Muscle of leg (tissue), 11 donors: ENCODE data around the gene FOXQ1. TPM values are rescaled to one million over a fixed set of nuclear protein-coding genes. Genes with fewer than 3 reads are reported as not detected.

Experiments used
- DNase-seq: peaks from one replicate; pipeline ENCODE4 v3.0.0; 2013
- H3K27ac ChIP-seq: one replicate; pipeline ENCODE4 v1.5.1; 2013; ENCODE audit warnings: mild to moderate bottlenecking, low read length, control low read depth
- H3K27me3 ChIP-seq: one replicate; pipeline ENCODE4 v1.6.1; 2013; ENCODE audit warnings: low read length; ENCODE audit not compliant: control insufficient read depth, insufficient read depth
- H3K36me3 ChIP-seq: one replicate; pipeline ENCODE4 v1.6.1; 2013; ENCODE audit warnings: low read length; ENCODE audit not compliant: control insufficient read depth, insufficient read depth
- H3K4me1 ChIP-seq: one replicate; pipeline ENCODE4 v1.6.1; 2013; ENCODE audit warnings: low read length; ENCODE audit not compliant: control insufficient read depth, insufficient read depth
- H3K4me3 ChIP-seq: one replicate; pipeline ENCODE4 v1.5.1; 2013; ENCODE audit warnings: low read length, control low read depth
- H3K9me3 ChIP-seq: replicated peaks from 2 replicates; pipeline ENCODE4 v1.6.1; 2013; ENCODE audit warnings: low read depth, low read length; ENCODE audit not compliant: control insufficient read depth
- WGBS: methylation state at CpG from one replicate; pipeline ENCODE4 v1.1.5; 2013; ENCODE audit warnings: missing lambda C conversion rate; ENCODE audit not compliant: insufficient coverage; 5-methylcytosine and 5-hydroxymethylcytosine counted together
- polyA plus RNA-seq, 8 donors: library from polyadenylated mRNA; unstranded; fragments of 120-200 nt; gene quantifications; one replicate each; pipeline versions ENCODE4 v1.2.1 to v1.2.3, GENCODE V29; 2013; ENCODE audit warnings: inconsistent platforms in 1 of 8, low replicate concordance in 1 of 8; ENCODE audit not compliant: insufficient read length in 8 of 8, insufficient read depth in 1 of 8
- total RNA-seq: library from RNA; stranded (reverse); fragments of 120-200 nt; gene quantifications from one replicate; pipeline ENCODE4 v1.2.4, GENCODE V29; 2013

The FOXQ1 gene
- total and polyA plus RNA-seq, 9 donors = 0.04 to 0.44 (median 0.07) TPM; not detected in 4

DNA sequence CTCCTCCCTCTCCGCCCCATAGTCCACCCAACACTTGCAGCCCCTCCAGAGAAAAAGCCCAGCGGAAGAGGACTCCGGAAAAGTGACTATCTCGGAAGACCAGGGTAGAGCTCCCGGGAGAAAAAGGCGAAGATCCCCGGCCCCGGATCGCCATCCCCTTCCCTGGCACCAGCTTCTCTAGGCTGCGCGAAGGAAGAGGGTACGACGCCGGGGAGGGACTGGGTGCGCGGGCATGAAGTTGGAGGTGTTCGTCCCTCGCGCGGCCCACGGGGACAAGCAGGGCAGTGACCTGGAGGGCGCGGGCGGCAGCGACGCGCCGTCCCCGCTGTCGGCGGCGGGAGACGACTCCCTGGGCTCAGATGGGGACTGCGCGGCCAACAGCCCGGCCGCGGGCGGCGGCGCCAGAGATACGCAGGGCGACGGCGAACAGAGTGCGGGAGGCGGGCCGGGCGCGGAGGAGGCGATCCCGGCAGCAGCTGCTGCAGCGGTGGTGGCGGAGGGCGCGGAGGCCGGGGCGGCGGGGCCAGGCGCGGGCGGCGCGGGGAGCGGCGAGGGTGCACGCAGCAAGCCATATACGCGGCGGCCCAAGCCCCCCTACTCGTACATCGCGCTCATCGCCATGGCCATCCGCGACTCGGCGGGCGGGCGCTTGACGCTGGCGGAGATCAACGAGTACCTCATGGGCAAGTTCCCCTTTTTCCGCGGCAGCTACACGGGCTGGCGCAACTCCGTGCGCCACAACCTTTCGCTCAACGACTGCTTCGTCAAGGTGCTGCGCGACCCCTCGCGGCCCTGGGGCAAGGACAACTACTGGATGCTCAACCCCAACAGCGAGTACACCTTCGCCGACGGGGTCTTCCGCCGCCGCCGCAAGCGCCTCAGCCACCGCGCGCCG is 822 bp downstream of the FOXQ1 start:
- Histone ChIP-seq H3K27me3 (peaks cover 74% of the 10 kb centered on the region), H3K4me1 (peaks cover 18% of the 10 kb centered on the region), H3K36me3 (no peaks in the 10 kb centered on the region), H3K27ac (no peak overlapping the region), H3K9me3 (no peaks in the 10 kb centered on the region), H3K4me3 (no peak overlapping the region)
- WGBS = under 1% methylated on average over 108 of the region's 109 CpGs
- peak; percentile 26 for DNase-seq

DNA sequence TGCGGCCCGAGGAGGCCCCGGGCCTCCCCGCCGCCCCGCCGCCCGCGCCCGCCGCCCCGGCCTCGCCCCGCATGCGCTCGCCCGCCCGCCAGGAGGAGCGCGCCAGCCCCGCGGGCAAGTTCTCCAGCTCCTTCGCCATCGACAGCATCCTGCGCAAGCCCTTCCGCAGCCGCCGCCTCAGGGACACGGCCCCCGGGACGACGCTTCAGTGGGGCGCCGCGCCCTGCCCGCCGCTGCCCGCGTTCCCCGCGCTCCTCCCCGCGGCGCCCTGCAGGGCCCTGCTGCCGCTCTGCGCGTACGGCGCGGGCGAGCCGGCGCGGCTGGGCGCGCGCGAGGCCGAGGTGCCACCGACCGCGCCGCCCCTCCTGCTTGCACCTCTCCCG is 1.5 kb downstream of the FOXQ1 start:
- Histone ChIP-seq H3K27ac (no peak overlapping the region), H3K9me3 (no peaks in the 10 kb centered on the region), H3K4me3 (no peak overlapping the region), H3K36me3 (no peaks in the 10 kb centered on the region), H3K4me1 (peaks cover 18% of the 10 kb centered on the region), H3K27me3 (peaks cover 70% of the 10 kb centered on the region)
- WGBS = under 1% methylated on average over 64 of the region's 64 CpGs
- DNase-seq = no peak

DNA sequence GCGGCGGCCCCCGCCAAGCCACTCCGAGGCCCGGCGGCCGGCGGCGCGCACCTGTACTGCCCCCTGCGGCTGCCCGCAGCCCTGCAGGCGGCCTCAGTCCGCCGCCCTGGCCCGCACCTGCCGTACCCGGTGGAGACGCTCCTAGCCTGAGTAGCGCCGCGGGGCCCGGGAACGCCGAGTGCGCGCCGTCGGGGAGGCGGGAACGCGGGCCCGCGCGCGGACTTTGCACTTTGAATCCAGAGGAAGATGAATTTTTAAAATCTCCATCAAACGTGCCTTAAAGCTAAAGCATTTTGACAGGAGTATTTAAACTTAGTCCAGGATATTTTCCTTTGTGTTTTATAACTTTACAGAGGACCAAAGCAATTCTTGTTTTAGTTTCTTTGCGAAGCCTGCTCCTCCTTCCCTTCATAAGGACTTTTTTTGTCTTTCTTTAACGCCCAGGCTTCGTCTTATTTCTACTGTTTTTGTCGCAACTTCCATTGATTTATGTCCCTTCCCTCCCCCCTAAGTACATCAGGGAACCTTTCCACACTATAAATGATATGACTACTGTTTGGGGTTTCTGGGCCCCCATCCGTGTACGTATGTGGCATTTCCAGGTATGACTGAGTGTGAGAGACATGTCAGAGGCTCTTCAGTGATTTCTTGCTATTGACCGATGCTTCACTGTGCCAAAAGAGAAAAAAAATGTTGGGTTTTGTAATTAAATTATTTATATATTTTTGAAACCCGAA is 2.0 kb downstream of the FOXQ1 start:
- H3K36me3 ChIP-seq = no peaks in the 10 kb centered on the region
- no peaks in the 10 kb centered on the region for H3K9me3 ChIP-seq
- no peak overlapping the region for H3K4me3 ChIP-seq
- H3K4me1 ChIP-seq = peaks cover 18% of the 10 kb centered on the region
- DNase-seq = no peak
- peaks cover 65% of the 10 kb centered on the region for H3K27me3 ChIP-seq
- 2% methylated on average over 22 of the region's 45 CpGs for WGBS
- no peak overlapping the region for H3K27ac ChIP-seq

DNA sequence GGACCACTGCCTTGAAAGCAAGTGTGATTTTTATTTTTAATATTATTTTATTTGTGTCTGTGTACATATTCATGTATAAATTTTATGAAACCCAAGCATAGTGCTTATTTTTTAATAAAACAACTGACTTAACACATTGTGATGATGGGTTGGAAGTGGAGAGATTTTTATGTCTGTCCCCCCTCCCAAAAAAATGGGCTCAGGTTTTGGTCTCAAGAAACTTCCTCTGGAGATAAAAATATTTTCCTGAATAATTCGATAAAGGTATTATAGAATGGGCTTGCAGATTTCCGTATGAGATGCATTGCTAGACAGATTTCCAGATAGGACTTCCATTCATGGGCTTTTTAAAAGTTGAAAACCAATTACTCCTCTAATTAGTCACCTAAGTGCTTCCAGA is 2.7 kb downstream of the FOXQ1 start:
- Histone ChIP-seq H3K36me3 (no peaks in the 10 kb centered on the region), H3K9me3 (no peaks in the 10 kb centered on the region), H3K4me3 (no peak overlapping the region), H3K27ac (no peak overlapping the region), H3K4me1 (peaks cover 18% of the 10 kb centered on the region), H3K27me3 (peaks cover 62% of the 10 kb centered on the region)
- WGBS = no CpG with 5 or more reads among the region's 2 CpGs
- DNase-seq = no peak

DNA sequence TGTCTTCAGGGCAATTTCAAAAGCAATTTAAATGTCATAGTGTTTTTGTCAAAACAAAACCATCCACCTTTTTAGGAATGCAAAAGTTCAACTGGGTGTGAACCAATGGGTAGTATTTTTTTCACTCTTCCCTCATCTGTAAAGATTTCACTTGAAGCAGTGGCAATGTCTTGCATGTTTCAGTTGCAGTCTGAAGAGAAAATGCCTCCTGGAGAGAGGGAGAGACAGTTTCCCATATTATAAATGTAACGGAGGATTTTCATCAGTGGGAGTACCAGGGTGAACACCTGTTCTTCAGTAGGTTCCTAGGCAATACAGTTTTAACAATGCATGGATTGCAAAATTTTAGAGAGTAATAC is 3.3 kb downstream of the FOXQ1 start:
- no peak overlapping the region for H3K27ac ChIP-seq
- WGBS = no CpG with 5 or more reads among the region's 1 CpG
- peaks cover 57% of the 10 kb centered on the region for H3K27me3 ChIP-seq

DNA sequence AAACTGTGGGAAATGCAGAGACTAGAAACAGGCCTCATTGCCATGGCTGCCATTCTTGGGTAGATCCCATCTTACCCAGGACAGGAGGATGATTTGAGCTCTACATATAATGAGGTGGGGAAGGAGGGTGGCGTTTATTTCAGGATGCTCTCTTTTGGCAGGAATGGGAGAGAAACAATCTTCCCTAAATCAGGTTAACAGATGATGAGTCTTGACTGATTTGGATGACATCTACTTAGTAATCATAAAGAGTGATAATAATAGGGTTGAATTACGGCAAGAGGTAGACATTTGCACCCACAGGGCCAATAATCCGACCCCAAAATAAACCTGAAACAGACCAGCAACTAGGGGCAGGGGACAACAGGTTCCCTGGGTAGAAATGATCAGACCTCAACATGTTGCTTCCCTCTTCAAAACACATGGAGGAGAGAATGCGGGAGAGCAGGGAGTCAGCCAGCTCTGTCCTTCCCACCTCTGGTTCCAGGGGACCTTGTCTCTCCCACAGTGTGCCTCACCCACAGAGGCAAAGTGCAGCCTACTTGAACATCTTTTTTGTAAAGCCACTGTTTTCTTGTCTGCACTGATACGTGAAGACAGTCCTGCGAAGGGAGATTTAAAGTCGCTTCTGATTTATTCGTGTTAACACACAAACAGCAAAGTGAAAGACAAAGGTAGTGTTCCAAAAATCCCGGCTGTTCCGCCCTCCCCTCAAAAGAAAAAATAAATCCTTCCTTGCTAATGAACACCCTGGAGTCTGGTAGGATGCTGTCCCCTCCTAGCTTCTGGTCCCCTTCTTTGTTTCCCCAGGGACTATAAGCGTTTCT is 3.9 kb downstream of the FOXQ1 start:
- peaks cover 51% of the 10 kb centered on the region for H3K27me3 ChIP-seq
- H3K27ac ChIP-seq = no peak overlapping the region

More for the DNA sequence above, 3.3 kb downstream of the FOXQ1 start:
- no peaks in the 10 kb centered on the region for H3K9me3 ChIP-seq
- no peaks in the 10 kb centered on the region for H3K36me3 ChIP-seq
- H3K4me3 ChIP-seq = no peak overlapping the region
- peaks cover 18% of the 10 kb centered on the region for H3K4me1 ChIP-seq
- DNase-seq = no peak

DNA sequence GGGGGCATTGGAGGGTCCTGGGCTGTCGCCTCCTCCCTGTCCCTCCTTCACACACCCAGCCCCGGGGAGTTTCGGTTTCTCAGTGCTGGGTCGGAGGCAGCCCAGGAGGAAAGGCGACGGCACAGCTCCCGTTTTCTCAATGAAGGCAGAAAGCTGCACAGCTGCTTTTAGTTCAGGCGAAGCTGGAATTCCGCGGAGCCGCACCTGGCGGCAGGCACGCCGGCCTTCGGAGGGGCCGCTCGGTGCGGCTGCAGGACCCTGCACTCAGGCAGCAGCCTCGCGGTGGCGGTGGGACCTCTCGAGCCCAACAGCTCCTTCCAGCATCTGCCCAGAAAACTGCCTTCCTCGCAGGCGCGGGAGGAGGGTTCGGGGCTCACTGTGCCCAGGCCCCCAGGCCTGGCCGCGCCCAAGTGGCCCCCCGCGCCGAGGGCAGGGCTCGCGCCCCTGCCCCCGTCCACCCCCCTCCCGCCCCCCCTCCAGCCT is 4.6 kb downstream of the FOXQ1 start:
- H3K27ac ChIP-seq = no peak overlapping the region
- H3K4me3 ChIP-seq = peak overlapping the region; percentile 39
- H3K27me3 ChIP-seq = peaks cover 43% of the 10 kb centered on the region
- no peaks in the 10 kb centered on the region for H3K36me3 ChIP-seq
- peak; percentile 30 for DNase-seq
- peaks cover 11% of the 10 kb centered on the region for H3K4me1 ChIP-seq
- 0% methylated on average over 26 of the region's 35 CpGs for WGBS
- H3K9me3 ChIP-seq = no peaks in the 10 kb centered on the region

More for the DNA sequence above, 3.9 kb downstream of the FOXQ1 start:
- H3K4me3 ChIP-seq = peak overlapping the region; percentile 39
- no peaks in the 10 kb centered on the region for H3K36me3 ChIP-seq
- no peaks in the 10 kb centered on the region for H3K9me3 ChIP-seq
- WGBS = 28% methylated on average over 4 of the region's 11 CpGs
- DNase-seq = no peak
- peaks cover 18% of the 10 kb centered on the region for H3K4me1 ChIP-seq

DNA sequence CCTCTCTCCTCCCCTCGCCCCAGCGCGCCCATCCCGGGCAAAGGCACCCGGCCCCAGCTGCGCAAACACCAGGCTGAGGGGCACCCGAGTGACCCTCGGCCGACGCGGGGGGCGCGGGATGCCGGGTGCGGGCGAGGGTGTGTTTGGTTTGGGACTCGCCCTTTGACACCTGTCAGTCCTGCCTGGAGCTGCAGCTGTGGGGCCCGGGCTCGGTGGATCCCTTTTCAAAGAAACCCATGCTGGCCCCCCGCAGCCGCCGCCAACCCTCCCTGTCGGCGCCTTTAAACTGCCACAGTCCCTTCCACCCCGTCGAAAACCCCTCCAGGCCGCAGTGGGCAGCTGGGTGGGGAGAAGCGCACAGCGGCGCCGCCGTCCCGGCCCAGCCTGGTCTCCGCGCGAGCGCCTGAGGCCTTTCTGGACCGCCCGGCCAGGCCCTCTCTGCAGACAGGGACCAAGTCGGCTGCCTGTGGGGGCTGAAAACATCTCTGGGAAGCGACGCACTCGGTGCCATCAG is 5.5 kb downstream of the FOXQ1 start:
- Histone ChIP-seq H3K27ac (no peak overlapping the region), H3K36me3 (no peaks in the 10 kb centered on the region), H3K4me3 (no peak overlapping the region), H3K27me3 (peaks cover 37% of the 10 kb centered on the region), H3K4me1 (peaks cover 8% of the 10 kb centered on the region), H3K9me3 (no peaks in the 10 kb centered on the region)
- 74% methylated on average over 36 of the region's 43 CpGs for WGBS
- no peak for DNase-seq

DNA sequence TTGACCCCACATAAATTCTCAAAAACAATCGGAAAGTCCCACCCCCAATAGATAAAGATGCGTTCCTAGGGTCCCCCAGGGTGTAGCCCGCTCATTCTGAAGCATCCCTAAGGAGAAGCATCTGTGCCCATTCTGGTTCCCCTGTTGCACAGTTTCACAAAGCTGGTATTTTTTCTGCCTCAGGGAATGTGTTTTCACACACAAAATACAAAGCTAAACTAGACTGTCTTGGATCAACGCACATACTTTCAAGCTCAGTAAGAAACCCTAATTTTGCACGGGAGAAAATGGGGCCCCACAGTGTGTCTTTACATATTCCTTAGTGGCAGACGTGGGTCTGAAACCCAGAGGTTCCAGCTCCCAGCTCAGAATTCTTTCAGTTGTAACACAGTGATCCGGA is 6.1 kb downstream of the FOXQ1 start:
- WGBS = 81% methylated on average over 6 of the region's 7 CpGs
- DNase-seq = no peak
- Histone ChIP-seq H3K27ac (no peak overlapping the region), H3K4me3 (no peak overlapping the region), H3K9me3 (no peaks in the 10 kb centered on the region), H3K4me1 (peaks cover 6% of the 10 kb centered on the region), H3K27me3 (peaks cover 35% of the 10 kb centered on the region), H3K36me3 (no peaks in the 10 kb centered on the region)
